Loucy (cell line): Measurements from ENCODE around the gene ANXA11.

Source experiments
- CTCF ChIP-seq: fragments of 200-600 bp; sonication (generic); conservative IDR thresholded peaks from 2 replicates; pipeline ENCODE4 v1.5.1; 2014; ENCODE audit warnings: mild to moderate bottlenecking, antibody characterized with exemption, low read length
- EZH2phosphoT487 ChIP-seq: fragments of 200-600 bp; IDR thresholded peaks from 2 replicates; pipeline ENCODE4 v1.6.1; 2018; ENCODE audit warnings: antibody characterized with exemption, mild to moderate bottlenecking, moderate library complexity, borderline replicate concordance

- TF ChIP-seq CTCF = no peak
- TF ChIP-seq EZH2phosphoT487 = no peak
Observed at GRCh38 chr10:80126876-80127275, 78.5 kb downstream of the ANXA11 start.
